ENCODE measurements around the gene MX2. TPM values are rescaled to one million over a fixed set of nuclear protein-coding genes. Genes with fewer than 3 reads are reported as not detected.

Gene MX2
- total and polyA plus RNA-seq, 10 of the 15 experiments (the other 5 are each of a cell fraction or from before 2014, with no cell fraction given): 10.5 to 167 (median 46.1) TPM

GRCh38 chr21:41425954-41426675 is 64.3 kb downstream of the MX2 start, which contains the start of gene MX1 (continued):
- 0 out of 2 replicates have a peak, but pooled peaks have one; percentile 47 for TF ChIP-seq REST (IDR thresholded peaks at IDR 0.05; ENCODE audit: low read depth, low read length)
- TF ChIP-seq YY1 (IDR thresholded peaks at IDR 0.05; ENCODE audit: low read depth, low read length): peak; percentile 70; the same call in 1 of the 2 replicates
- no peak for TF ChIP-seq SP1 (IDR thresholded peaks at IDR 0.05; ENCODE audit: low read depth, low read length)
- no peak for TF ChIP-seq ZBTB33 (IDR thresholded peaks at IDR 0.05)
- no peak for TF ChIP-seq RFX5 (IDR thresholded peaks at IDR 0.05; ENCODE audit: low read depth, low read length)
- TF ChIP-seq ESRRA (IDR thresholded peaks at IDR 0.05; ENCODE audit: low read length): no peak
- TF ChIP-seq ETV6 (conservative IDR thresholded peaks at IDR 0.05 in 1 of 2, IDR thresholded peaks at IDR 0.05 in 1 of 2; ENCODE audit: borderline replicate concordance in 1 of 2, low read depth in 1 of 2): no peak
- peak; percentile 53; the same call in 1 of the 2 replicates for TF ChIP-seq MAX (IDR thresholded peaks at IDR 0.05; ENCODE audit: low read depth, low read length)
- TF ChIP-seq GATAD2B (conservative IDR thresholded peaks at IDR 0.05; ENCODE audit: low read depth): no peak; the same call in 1 of the 2 replicates
- TF ChIP-seq POLR2A (IDR thresholded peaks at IDR 0.05; ENCODE audit: low read depth, low read length): peak; percentile 93
- peak; percentile 36 for TF ChIP-seq KLF5 (IDR thresholded peaks at IDR 0.05; ENCODE audit: partially characterized antibody)
- TF ChIP-seq NRF1 (conservative IDR thresholded peaks at IDR 0.05; ENCODE audit: low read depth, low read length): no peak
- no peak for TF ChIP-seq RAD51 (IDR thresholded peaks at IDR 0.05)
- no peak for TF ChIP-seq SRF (IDR thresholded peaks at IDR 0.05; ENCODE audit: low read depth in 2 of 2, low read length in 2 of 2)
- TF ChIP-seq CHD2 (IDR thresholded peaks at IDR 0.05; ENCODE audit: borderline replicate concordance, low read depth, low read length): peak; percentile 96
- TF ChIP-seq YBX1 (IDR thresholded peaks at IDR 0.05): no peak
- TF ChIP-seq MTA3 (IDR thresholded peaks at IDR 0.05; ENCODE audit: borderline replicate concordance, low read length): no peak
- peak; percentile 49 for TF ChIP-seq RUNX3 (IDR thresholded peaks at IDR 0.05; ENCODE audit: low read length)
- TF ChIP-seq PKNOX1 (IDR thresholded peaks at IDR 0.05): no peak
- TF ChIP-seq KDM1A (IDR thresholded peaks at IDR 0.05; ENCODE audit: borderline replicate concordance): no peak
- TF ChIP-seq GABPA (IDR thresholded peaks at IDR 0.05; ENCODE audit: low read depth): no peak
- no peak for TF ChIP-seq E2F8 (IDR thresholded peaks at IDR 0.05; ENCODE audit: low read depth, partially characterized antibody)

All from GM12878 (cell line).